T-helper 1 cell treated with Interleukin-12 subunit alpha and Interleukin-12 subunit beta and Interleukin-4 antibody, amounts not matched to agents 30 μg/mL and 1 μg/mL, for 36 hours (primary cell): Measurements from ENCODE around the gene HSPA4.

Experiments used
- H3K27ac Mint-ChIP-seq: one replicate; pipeline ENCODE4 v1.8.0; 2021; ENCODE audit warnings: mild to moderate bottlenecking, mixed read lengths
- H3K27me3 Mint-ChIP-seq: one replicate; pipeline ENCODE4 v1.8.0; 2021; ENCODE audit warnings: low read depth, mixed read lengths
- H3K36me3 Mint-ChIP-seq: one replicate; pipeline ENCODE4 v1.8.0; 2021; ENCODE audit warnings: low read depth, mixed read lengths
- H3K4me1 Mint-ChIP-seq: one replicate; pipeline ENCODE4 v1.8.0; 2021; ENCODE audit warnings: low read depth, mixed read lengths
- H3K4me3 Mint-ChIP-seq: one replicate; pipeline ENCODE4 v1.8.0; 2021; ENCODE audit warnings: mild to moderate bottlenecking, moderate library complexity, mixed read lengths
- H3K9me3 Mint-ChIP-seq: one replicate; pipeline ENCODE4 v1.8.0; 2021; ENCODE audit warnings: mixed read lengths

Gene HSPA4

DNA sequence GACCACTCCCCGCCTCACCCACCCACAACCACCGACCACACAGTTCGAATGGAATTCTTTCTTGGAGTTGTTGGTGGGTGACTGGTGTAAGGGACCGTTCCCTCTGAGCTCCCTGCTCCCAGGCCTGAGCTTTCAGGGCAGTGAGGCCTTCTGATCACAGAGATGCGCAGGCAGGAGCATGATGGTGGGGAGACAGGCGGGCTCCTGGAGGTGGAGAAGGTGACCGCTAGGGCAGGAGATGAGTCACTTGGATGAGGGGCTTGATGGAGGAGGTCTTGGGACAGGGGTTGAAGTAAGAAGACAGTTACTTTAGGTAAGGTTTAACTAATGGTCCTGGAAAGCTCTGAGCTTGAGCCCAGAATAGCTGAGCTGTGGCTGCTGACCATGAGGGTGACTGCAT lies 88.5 kb downstream of the HSPA4 start:
- Mint-ChIP-seq H3K4me3 (no peak overlapping the region), H3K27me3 (peaks cover 15% of the 10 kb centered on the region), H3K27ac (no peak overlapping the region), H3K9me3 (peaks cover 6% of the 10 kb centered on the region), H3K36me3 (no peaks in the 10 kb centered on the region), H3K4me1 (no peaks in the 10 kb centered on the region)

- no peak overlapping the region for H3K27ac Mint-ChIP-seq
- H3K9me3 Mint-ChIP-seq = peaks cover 6% of the 10 kb centered on the region
- H3K4me1 Mint-ChIP-seq = no peaks in the 10 kb centered on the region
- H3K27me3 Mint-ChIP-seq = peaks cover 3% of the 10 kb centered on the region
- no peaks in the 10 kb centered on the region for H3K36me3 Mint-ChIP-seq
- H3K4me3 Mint-ChIP-seq = no peak overlapping the region
These were observed 89.9 kb downstream of the HSPA4 start for GRCh38 chr5:133141746-133142145.

GRCh38 chr5:133142782-133143181 lies 91.0 kb downstream of the HSPA4 start:
- Mint-ChIP-seq H3K27ac (no peak overlapping the region), H3K27me3 (no peaks in the 10 kb centered on the region), H3K36me3 (no peaks in the 10 kb centered on the region), H3K9me3 (peaks cover 6% of the 10 kb centered on the region), H3K4me3 (no peak overlapping the region), H3K4me1 (peaks cover 1% of the 10 kb centered on the region)

- Mint-ChIP-seq H3K4me3 (no peak overlapping the region), H3K27ac (no peak overlapping the region), H3K9me3 (peaks cover 6% of the 10 kb centered on the region), H3K4me1 (peaks cover 10% of the 10 kb centered on the region), H3K27me3 (no peaks in the 10 kb centered on the region), H3K36me3 (no peaks in the 10 kb centered on the region)
These were observed 92.6 kb downstream of the HSPA4 start for GRCh38 chr5:133144245-133144981.

GRCh38 chr5:133145436-133146170 lies 93.8 kb downstream of the HSPA4 start:
- Mint-ChIP-seq H3K27ac (no peak overlapping the region), H3K4me3 (no peak overlapping the region), H3K36me3 (no peaks in the 10 kb centered on the region)

DNA sequence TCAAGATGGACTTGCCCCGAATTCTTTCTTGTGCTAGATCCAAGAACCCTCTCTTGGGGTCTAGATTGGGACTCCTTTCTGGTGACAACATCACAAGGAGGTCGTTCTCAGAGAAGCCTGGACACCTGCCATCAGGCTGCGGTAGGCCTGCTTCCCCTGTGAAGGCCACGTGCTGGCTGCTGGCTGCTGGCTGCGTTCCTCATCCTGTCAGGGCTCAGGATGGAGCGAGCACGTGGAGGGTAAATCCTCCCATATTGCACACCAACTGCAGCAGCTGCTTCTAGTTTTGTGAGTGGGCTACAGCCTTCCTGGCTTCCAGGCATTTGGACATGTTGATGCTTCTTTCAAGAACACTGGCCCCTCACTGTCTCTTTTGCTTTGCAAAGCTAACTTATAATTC lies 95.6 kb downstream of the HSPA4 start:
- H3K4me3 Mint-ChIP-seq = no peak overlapping the region
- no peak overlapping the region for H3K27ac Mint-ChIP-seq
- H3K36me3 Mint-ChIP-seq = no peaks in the 10 kb centered on the region
- peaks cover 10% of the 10 kb centered on the region for H3K4me1 Mint-ChIP-seq
- no peaks in the 10 kb centered on the region for H3K27me3 Mint-ChIP-seq
- H3K9me3 Mint-ChIP-seq = peaks cover 6% of the 10 kb centered on the region

More at GRCh38 chr5:133145436-133146170, 93.8 kb downstream of the HSPA4 start:
- peaks cover 10% of the 10 kb centered on the region for H3K4me1 Mint-ChIP-seq
- H3K27me3 Mint-ChIP-seq = no peaks in the 10 kb centered on the region
- peaks cover 6% of the 10 kb centered on the region for H3K9me3 Mint-ChIP-seq

- Mint-ChIP-seq H3K4me3 (no peak overlapping the region), H3K27me3 (no peaks in the 10 kb centered on the region), H3K36me3 (no peaks in the 10 kb centered on the region), H3K4me1 (peaks cover 10% of the 10 kb centered on the region), H3K9me3 (peaks cover 6% of the 10 kb centered on the region), H3K27ac (peak overlapping the region; percentile 23)
These were observed 96.2 kb downstream of the HSPA4 start for GRCh38 chr5:133147815-133148567.

DNA sequence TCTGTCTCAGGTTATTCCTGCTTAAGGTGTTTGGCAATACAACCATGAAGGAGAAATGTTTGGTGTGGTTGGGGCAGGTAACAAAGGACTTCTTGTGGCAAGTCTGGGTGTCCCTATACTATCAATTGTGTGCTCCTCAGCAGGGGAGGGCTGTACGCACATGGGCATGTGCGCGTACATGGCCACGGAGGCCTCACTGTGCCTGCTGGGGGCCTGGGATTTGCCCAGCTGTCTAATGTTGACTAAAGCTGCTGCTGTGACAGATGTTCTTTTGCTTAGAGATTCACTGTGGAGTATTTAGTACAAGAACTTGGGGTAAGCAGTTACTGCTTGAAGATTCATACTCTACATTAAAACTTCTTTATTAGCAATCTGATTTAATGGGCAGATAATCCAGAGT lies 97.5 kb downstream of the HSPA4 start:
- Mint-ChIP-seq H3K27me3 (peaks cover 4% of the 10 kb centered on the region), H3K4me3 (no peak overlapping the region), H3K4me1 (peaks cover 10% of the 10 kb centered on the region), H3K27ac (no peak overlapping the region), H3K9me3 (no peaks in the 10 kb centered on the region), H3K36me3 (no peaks in the 10 kb centered on the region)

DNA sequence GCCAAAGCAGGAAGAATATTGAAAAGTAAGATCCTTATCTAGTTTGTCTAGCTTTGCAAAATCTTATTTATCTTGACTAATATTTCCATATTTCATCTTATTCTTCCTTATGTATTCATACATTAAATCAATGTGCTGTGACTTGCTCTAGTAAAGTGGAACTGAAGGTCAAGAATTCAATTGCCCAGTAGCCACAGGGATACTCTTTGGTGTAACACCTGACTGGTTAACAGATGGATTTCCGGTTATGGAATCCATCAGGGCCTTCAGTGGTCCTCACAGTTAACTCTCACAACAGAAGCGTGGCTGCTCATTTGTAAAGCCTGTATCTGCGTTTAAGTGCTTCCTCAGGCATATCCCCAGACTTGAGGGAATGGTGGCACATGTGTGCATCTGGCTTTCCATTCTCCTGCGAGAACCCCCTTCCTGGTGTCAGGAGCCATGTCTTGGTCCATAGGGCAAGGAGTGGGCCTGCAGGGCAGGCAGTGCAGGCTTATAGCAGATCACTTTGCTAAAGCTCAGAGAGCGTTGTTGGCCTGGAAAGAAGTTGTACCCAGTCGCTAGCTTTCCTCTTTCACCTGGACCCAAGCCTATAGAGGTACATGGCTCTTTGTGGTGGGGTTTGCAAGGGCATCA lies 99.2 kb downstream of the HSPA4 start:
- no peaks in the 10 kb centered on the region for H3K9me3 Mint-ChIP-seq
- no peaks in the 10 kb centered on the region for H3K36me3 Mint-ChIP-seq
- H3K27ac Mint-ChIP-seq = no peak overlapping the region
- H3K4me3 Mint-ChIP-seq = no peak overlapping the region
- H3K4me1 Mint-ChIP-seq = peaks cover 10% of the 10 kb centered on the region
- H3K27me3 Mint-ChIP-seq = peaks cover 4% of the 10 kb centered on the region

DNA sequence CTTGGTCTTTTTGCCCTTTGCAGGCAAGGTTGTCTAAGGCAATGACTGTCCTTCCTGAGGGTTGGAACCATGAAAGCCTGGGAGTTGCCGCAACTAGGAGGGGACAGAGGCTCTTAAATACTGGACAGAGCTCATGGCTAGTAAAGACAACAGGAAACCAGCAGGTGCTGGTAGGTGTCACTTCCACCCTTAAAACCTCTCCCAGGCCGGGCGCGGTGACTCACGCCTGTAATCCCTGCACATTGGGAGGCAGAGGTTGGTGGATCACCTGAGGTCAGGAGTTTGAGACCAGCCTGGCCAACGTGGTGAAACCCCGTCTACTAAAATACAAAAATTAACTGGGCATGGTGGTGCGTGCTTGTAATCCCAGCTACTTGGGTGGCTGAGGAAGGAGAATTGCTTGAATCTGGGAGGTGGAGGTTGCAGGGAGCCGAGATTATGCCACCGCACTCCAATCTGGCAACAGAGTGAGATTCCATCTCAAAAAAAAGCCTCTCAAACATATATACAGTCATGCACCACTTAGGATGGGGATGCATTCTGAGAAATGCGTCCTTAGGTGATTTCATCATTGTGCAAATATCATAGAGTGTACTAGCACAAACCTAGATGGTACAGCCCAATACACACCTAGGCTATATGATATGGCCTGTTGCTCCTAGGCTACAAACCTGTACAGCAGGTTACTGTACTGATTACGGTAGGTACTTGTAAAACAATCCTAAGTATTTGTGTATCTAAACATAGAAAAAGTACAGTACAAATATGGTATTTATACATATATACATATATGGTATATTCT lies 102.7 kb downstream of the HSPA4 start:
- H3K36me3 Mint-ChIP-seq = no peaks in the 10 kb centered on the region
- no peak overlapping the region for H3K4me3 Mint-ChIP-seq
- H3K4me1 Mint-ChIP-seq = no peaks in the 10 kb centered on the region
- peaks cover 5% of the 10 kb centered on the region for H3K9me3 Mint-ChIP-seq
- no peak overlapping the region for H3K27ac Mint-ChIP-seq
- H3K27me3 Mint-ChIP-seq = peaks cover 7% of the 10 kb centered on the region

DNA sequence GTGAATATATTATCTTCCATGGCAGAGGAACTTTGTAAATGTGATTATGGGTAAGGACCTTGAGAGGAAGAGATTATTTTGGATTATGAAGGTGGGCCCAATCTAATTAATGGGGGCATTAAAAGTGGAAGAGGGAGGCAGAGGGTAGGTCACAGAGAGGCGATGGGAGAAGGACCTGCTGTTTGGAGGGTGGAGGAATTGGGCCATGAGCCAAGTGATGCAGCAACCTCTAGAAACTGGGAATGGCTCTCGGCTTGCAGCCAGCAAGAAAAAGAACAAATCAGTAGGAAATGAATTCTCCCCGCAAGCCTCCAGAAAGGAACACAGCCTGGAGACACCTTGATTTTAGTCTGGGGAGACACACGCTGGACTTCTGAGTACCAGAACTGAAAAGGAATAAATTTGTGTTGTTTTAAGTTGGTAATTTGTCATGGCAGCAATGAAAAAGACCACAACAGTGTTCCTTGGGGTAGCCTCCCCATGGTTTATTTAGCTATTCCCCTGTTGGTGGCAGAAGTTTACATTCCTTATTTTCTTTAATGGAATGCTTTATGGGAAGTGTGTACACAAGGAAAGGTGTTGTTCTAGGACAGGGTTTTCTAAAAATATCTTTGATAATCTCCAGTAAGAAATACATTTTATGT lies 103.6 kb downstream of the HSPA4 start:
- H3K9me3 Mint-ChIP-seq = peaks cover 6% of the 10 kb centered on the region
- H3K36me3 Mint-ChIP-seq = no peaks in the 10 kb centered on the region
- H3K27me3 Mint-ChIP-seq = peaks cover 7% of the 10 kb centered on the region
- H3K4me1 Mint-ChIP-seq = peaks cover 5% of the 10 kb centered on the region
- no peak overlapping the region for H3K4me3 Mint-ChIP-seq
- no peak overlapping the region for H3K27ac Mint-ChIP-seq
